Activated CD8-positive, alpha-beta memory T cell treated with anti-CD3 and anti-CD28 coated beads for 36 hours (primary cell): ENCODE data around the gene SQSTM1. TPM values are rescaled to one million over a fixed set of nuclear protein-coding genes. Genes with fewer than 3 reads are reported as not detected.
"Not testable (repeated sequence)": the region's sequence is repeated elsewhere in the genome, so short reads cannot be mapped to it uniquely, and the experiment has no call there.

ENCODE experiments used
- CTCF ChIA-PET: fragments of 350-600 bp; sonication (Branson Sonifier 250); formaldehyde crosslinking; loops from one replicate; lab custom pipeline; 2021; ENCODE audit warnings: antibody characterized with exemption; lab: Charles Lee
- POLR2A ChIA-PET: fragments of 350-600 bp; sonication (Branson Sonifier 250); formaldehyde crosslinking; loops from one replicate; lab custom pipeline; 2021; ENCODE audit warnings: antibody characterized with exemption; lab: Charles Lee
- total RNA-seq, 2 experiments: library from RNA; stranded (reverse); gene quantifications; one replicate each; pipeline ENCODE4 v1.2.3, GENCODE V29; 2021

The SQSTM1 gene
- total RNA-seq, 2 experiments from 2014 or later = 132 to 135 TPM

GRCh38 chr5:179860301-179860700 lies 39.6 kb downstream of the SQSTM1 start:
- POLR2A ChIA-PET = no interaction called here
- CTCF ChIA-PET = interaction anchor here (1.3 kb wide), 1 partner anchor 58 kb away, joined by 4 read pairs; no protein-coding TSS in a partner anchor

DNA sequence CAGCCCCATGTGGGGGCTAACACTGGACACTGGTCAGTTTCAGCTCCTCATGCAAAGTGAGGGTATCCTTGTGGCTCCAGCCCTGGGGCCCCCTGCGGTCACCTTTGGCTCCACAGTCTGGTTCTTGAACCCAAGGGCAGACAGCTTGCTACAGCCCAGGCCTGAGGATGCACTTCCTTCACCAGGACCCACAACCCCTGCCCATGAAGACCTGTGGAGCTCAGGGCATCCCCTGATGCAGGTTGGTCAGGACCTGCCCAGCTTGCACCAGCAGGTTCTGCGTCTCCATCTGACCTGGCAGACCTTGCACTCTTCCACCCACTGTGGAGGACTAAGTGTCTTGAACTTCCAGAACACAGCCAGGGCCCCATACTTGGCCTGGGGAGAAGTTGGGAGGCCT lies 41.6 kb downstream of the SQSTM1 start:
- ChIA-PET CTCF (interaction anchor here (0.5 to 1.0 kb wide), 2 partner anchors 60 to 430 kb away, joined by 3 read pairs; no protein-coding TSS in a partner anchor), POLR2A (interaction anchor here (0.6 kb wide), 1 partner anchor 42 kb away, joined by 3 read pairs; no protein-coding TSS in a partner anchor)

DNA sequence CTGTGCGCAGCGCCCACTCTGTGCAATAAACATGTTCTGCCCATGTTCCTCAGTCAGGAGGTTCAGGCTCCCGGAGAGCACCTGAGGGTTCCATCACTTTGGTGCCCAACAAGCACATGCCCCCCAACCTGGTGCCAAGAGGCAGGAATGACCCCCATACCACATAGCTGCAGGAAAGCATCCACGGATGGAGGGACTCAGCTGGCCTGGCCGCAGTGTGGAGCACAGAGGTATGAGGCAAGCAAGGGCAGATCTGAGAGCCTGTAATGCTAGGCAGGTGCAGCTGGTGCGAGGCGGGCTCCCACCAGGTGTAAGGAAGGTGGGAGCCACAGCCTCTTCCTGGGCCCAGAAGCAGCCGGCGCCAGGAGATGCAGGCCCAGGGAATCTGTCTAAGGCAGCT lies 42.2 kb downstream of the SQSTM1 start:
- POLR2A ChIA-PET = no interaction called here
- CTCF ChIA-PET = interaction anchor here (0.5 to 1.2 kb wide), 2 partner anchors 14 to 431 kb away, joined by 3 read pairs; no protein-coding TSS in a partner anchor

GRCh38 chr5:179863449-179864085 lies 42.9 kb downstream of the SQSTM1 start:
- ChIA-PET CTCF (interaction anchor here (1.2 kb wide), 2 partner anchors 13 to 62 kb away, joined by 3 read pairs; no protein-coding TSS in a partner anchor), POLR2A (no interaction called here)

DNA sequence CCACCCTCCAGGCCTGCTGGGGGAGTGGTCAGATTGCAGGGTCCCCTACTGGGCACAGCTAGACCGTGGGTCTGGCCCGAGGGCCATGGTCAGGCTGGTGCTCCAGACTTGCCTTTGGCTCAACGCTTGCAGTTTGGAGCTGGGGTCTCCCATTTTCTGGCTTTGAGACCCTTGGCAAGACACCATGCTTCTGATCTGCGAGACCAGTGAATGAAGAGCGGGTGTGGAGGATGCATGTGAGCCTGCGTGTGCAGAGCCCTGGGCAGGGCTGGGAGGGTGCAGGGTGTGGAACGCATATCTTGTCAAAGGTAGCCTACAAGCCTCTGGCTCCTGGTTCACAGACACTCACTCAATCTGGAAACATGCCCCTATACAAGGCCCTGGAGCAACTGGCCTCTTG lies 44.0 kb downstream of the SQSTM1 start:
- ChIA-PET CTCF (interaction anchor here (1.2 kb wide), 1 partner anchor 63 kb away, joined by 3 read pairs; no protein-coding TSS in a partner anchor), POLR2A (no interaction called here)

DNA sequence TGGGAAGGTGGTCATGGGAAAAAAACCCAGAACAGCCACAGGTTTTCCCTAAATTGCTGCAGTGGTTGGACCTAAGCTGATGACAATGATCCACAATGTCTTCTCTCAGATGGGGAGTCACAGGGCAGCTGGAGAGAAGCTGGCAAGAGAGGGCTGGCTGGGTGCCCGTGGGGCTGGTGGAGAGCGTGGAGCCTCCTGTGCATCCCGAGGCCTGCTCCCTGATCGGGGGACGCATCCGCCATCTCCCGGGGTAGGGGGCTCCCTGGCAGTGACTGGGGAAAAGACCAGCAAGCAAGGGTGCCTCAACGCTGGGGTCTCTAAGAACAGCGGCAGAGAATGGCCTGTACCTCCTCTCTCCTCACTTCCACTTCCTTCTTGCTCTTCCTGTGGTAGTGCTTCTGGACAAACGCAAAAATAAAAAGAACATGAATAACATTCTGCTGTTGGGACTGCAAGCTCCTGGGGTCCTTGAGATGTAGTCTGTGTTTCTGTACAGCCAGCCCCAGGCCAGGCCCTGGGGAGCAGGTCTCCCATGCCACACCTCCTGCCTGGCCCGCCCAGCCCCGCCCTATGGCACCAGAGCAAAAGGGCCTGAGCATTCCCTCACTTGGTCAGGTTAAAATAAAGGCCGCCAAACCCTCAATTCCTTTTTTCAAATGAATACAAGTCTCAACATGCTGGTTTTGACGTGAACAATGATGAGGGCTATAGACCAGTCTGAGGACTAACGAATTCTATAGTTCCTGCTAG lies 45.0 kb downstream of the SQSTM1 start:
- CTCF ChIA-PET = no interaction called here
- POLR2A ChIA-PET = no interaction called here

DNA sequence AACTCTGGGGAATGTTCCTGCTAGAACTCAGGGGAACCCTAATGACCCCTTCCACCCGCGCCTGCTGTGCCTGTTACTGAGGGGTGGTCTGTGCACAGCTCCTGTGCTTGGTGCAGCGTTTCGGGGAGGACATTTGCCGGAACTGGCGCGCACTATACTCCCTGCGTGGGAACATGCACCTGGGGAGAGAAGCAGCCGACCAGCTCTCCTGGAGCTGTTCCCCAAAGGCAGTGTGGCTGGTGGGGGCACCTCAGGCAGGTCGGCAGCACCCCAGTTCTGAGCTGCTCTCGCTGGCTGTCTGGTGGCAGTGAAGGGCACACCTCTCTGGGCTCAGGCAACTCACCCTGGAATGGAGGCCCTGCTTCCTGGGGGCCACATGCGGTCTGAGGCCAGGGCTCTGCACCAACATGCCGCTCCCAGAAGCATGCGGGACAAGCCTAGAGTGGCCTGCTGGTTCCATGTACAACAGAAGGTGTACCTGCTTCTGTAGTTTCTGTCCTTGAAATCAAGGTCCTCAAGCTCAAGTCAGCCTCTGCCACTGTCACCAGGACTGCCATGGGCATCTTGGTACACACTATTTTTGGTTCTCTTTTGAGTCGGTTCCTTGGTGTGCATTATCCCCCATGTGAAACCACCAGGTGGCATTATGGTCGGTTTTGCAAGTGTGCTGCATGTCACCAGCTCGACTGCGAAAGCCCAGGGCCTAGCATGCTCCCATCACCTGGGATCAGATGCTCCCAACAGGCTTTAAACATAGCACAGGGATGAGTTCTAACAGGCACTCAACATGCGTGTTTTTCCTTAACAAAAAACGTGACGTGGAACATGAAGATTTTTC lies 45.8 kb downstream of the SQSTM1 start:
- ChIA-PET CTCF (interaction anchor here (0.9 to 1.2 kb wide), 2 partner anchors 9 to 15 kb away, joined by 3 read pairs; no protein-coding TSS in a partner anchor), POLR2A (no interaction called here)

- CTCF ChIA-PET = interaction anchor here (0.9 to 1.2 kb wide), 2 partner anchors 10 to 14 kb away, joined by 3 read pairs; no protein-coding TSS in a partner anchor
- POLR2A ChIA-PET = no interaction called here
Measured at GRCh38 chr5:179867079-179867465, 46.4 kb downstream of the SQSTM1 start.

GRCh38 chr5:179867476-179867875 lies 46.8 kb downstream of the SQSTM1 start:
- ChIA-PET POLR2A (no interaction called here), CTCF (interaction anchor here (0.6 kb wide), 1 partner anchor 17 kb away, joined by 3 read pairs; no protein-coding TSS in a partner anchor)

GRCh38 chr5:179868541-179868940 lies 47.8 kb downstream of the SQSTM1 start:
- CTCF ChIA-PET = interaction anchor here (0.6 kb wide), 1 partner anchor 114 kb away, joined by 3 read pairs; no protein-coding TSS in a partner anchor
- POLR2A ChIA-PET = no interaction called here

- ChIA-PET CTCF (no interaction called here), POLR2A (no interaction called here)
Measured at GRCh38 chr5:179869101-179869500, 48.4 kb downstream of the SQSTM1 start.

- POLR2A ChIA-PET = no interaction called here
- CTCF ChIA-PET = interaction anchor here (0.6 kb wide), 1 partner anchor 178 kb away, joined by 3 read pairs; no protein-coding TSS in a partner anchor
Measured at GRCh38 chr5:179869641-179870402, 49.1 kb downstream of the SQSTM1 start.

DNA sequence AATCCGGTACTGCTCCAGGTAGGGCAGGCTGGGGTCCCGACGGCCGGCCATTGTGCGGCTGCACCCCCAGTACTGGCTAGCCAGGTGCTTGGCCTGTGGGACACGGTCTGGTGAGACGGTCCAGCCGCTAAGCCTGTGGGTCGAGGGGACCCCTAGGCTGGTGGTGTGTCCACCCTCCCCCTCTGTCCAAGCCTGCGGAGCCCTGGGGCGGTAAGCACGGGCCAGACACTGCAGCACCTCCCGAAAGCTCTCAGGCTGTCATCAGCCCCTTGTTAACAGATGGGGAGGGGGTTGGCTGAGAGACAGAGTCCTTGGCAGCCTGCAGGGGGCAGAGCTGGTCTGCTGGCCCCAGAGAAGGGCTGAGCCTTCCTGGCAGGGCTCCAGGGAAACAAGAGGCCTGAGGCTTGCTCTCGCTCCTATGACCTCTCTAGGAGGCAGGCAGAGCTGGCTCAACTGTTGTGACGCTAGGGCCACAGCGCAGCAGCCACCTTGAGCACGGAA lies 49.7 kb downstream of the SQSTM1 start:
- POLR2A ChIA-PET = no interaction called here
- CTCF ChIA-PET = interaction anchor here (0.6 kb wide), 1 partner anchor 178 kb away, joined by 3 read pairs; no protein-coding TSS in a partner anchor

DNA sequence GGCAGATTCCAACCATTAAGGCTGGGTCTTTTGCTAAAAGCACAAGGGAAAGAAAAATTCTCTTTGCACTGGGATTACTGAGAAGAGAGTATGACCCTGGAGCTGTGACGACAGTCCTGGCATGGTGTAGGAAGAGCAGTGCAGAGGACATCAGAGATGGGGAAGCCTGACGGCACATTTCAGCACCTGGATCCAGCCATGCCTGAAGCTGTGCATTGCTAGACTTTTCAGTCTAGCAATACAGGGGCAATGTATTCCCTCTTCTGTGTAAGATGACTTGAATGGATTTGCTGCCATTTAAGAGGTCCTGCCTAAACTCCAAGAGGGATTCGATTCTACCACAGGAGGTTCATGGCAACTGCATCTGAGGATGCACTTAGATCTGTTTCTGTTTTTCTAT lies 50.2 kb downstream of the SQSTM1 start:
- ChIA-PET CTCF (no interaction called here), POLR2A (no interaction called here)

GRCh38 chr5:179871533-179871932 lies 50.8 kb downstream of the SQSTM1 start:
- POLR2A ChIA-PET = interaction anchor here (0.5 kb wide), 1 partner anchor 116 kb away, joined by 4 read pairs; no protein-coding TSS in a partner anchor
- CTCF ChIA-PET = not testable (repeated sequence)

- POLR2A ChIA-PET = no interaction called here
Measured at GRCh38 chr5:179872055-179872827, 51.5 kb downstream of the SQSTM1 start.

GRCh38 chr5:179872828-179873575 lies 52.3 kb downstream of the SQSTM1 start:
- ChIA-PET CTCF (no interaction called here), POLR2A (no interaction called here)

More at GRCh38 chr5:179872055-179872827, 51.5 kb downstream of the SQSTM1 start:
- CTCF ChIA-PET = no interaction called here
